HCT116 (cell line): ENCODE measurements around the gene KAT6B.

Experiments
- CBX3 ChIP-seq: IDR thresholded peaks from 2 replicates; pipeline ENCODE4 v1.6.1; 2012; ENCODE audit warnings: low read depth
- EZH2 ChIP-seq: fragments of 200-600 bp; sonication (generic); IDR thresholded peaks from 2 replicates; pipeline ENCODE4 v1.6.1; 2017; ENCODE audit warnings: antibody characterized with exemption, mixed run types
- JUND ChIP-seq: IDR thresholded peaks from 2 replicates; pipeline ENCODE4 v1.6.1; 2012
- MAX ChIP-seq: IDR thresholded peaks from 2 replicates; pipeline ENCODE4 v1.6.1; 2012
- POLR2A ChIP-seq: IDR thresholded peaks from 2 replicates; pipeline ENCODE4 v1.7.0; 2011; ENCODE audit warnings: borderline replicate concordance; ENCODE audit not compliant: insufficient read depth, insufficient read length; ENCODE audit errors: extremely low read depth
- POLR2AphosphoS5 ChIP-seq: IDR thresholded peaks from 2 replicates; pipeline ENCODE4 v1.6.1; 2011; ENCODE audit warnings: mild to moderate bottlenecking, low read depth, low read length, moderate library complexity
- REST ChIP-seq: IDR thresholded peaks from 2 replicates; pipeline ENCODE4 v1.6.1; 2012; ENCODE audit warnings: low read depth
- TF ChIP-seq, protein P1 (sequence below), 3 experiments: fragments of 200-600 bp in 1 of 3; sonication (generic) in 1 of 3; IDR thresholded peaks in 2 of 3; conservative IDR thresholded peaks in 1 of 3; 2 replicates each; pipeline ENCODE4 v1.5.1; 2012 to 2017; ENCODE audit warnings: low read depth in 2 of 3, low read length in 2 of 3, antibody characterized with exemption in 1 of 3, borderline replicate concordance in 1 of 3, control low read depth in 1 of 3, mild to moderate bottlenecking in 1 of 3, mixed read lengths in 1 of 3, mixed run types in 1 of 3, moderate library complexity in 1 of 3; ENCODE audit not compliant: insufficient read depth in 1 of 3

GRCh38 chr10:74936577-74937265 is 110.3 kb downstream of the KAT6B start:
- TF ChIP-seq, protein P1, sequence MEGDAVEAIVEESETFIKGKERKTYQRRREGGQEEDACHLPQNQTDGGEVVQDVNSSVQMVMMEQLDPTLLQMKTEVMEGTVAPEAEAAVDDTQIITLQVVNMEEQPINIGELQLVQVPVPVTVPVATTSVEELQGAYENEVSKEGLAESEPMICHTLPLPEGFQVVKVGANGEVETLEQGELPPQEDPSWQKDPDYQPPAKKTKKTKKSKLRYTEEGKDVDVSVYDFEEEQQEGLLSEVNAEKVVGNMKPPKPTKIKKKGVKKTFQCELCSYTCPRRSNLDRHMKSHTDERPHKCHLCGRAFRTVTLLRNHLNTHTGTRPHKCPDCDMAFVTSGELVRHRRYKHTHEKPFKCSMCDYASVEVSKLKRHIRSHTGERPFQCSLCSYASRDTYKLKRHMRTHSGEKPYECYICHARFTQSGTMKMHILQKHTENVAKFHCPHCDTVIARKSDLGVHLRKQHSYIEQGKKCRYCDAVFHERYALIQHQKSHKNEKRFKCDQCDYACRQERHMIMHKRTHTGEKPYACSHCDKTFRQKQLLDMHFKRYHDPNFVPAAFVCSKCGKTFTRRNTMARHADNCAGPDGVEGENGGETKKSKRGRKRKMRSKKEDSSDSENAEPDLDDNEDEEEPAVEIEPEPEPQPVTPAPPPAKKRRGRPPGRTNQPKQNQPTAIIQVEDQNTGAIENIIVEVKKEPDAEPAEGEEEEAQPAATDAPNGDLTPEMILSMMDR (IDR thresholded peaks at IDR 0.05 in 2 of 3, conservative IDR thresholded peaks at IDR 0.05 in 1 of 3; ENCODE audit: borderline replicate concordance in 1 of 3, insufficient read depth in 1 of 3, low read depth in 2 of 3, low read length in 2 of 3), result no peak
- TF ChIP-seq REST (no peak), MAX (no peak), POLR2AphosphoS5 (no peak), CBX3 (no peak), EZH2 (no peak), POLR2A (no peak), JUND (no peak)
